HEK293T (cell line): ENCODE data around the gene ARHGAP26.

Experiments used
- BHLHE40 ChIP-seq: fragments of 450-650 bp; IDR thresholded peaks from 2 replicates; pipeline ENCODE4 v1.6.1; 2016; ENCODE audit warnings: mild to moderate bottlenecking, moderate library complexity, borderline replicate concordance
- CTBP1 ChIP-seq: fragments of 450-650 bp; IDR thresholded peaks from 2 replicates; pipeline ENCODE4 v1.6.1; 2016; ENCODE audit warnings: borderline replicate concordance
- ELF4 ChIP-seq: fragments of 450-650 bp; IDR thresholded peaks from 2 replicates; pipeline ENCODE4 v1.6.1; 2017; ENCODE audit warnings: antibody characterized with exemption
- FOXK2 ChIP-seq: fragments of 450-650 bp; IDR thresholded peaks from 2 replicates; pipeline ENCODE4 v1.6.1; 2016; ENCODE audit warnings: mild to moderate bottlenecking
- FOXM1 ChIP-seq: fragments of 450-650 bp; IDR thresholded peaks from 2 replicates; pipeline ENCODE4 v1.6.1; 2017; ENCODE audit warnings: mild to moderate bottlenecking, borderline replicate concordance
- HDGF ChIP-seq: fragments of 450-650 bp; IDR thresholded peaks from 2 replicates; pipeline ENCODE4 v1.6.1; 2017; ENCODE audit warnings: antibody characterized with exemption, borderline replicate concordance
- NFRKB ChIP-seq: fragments of 450-650 bp; IDR thresholded peaks from 2 replicates; pipeline ENCODE4 v1.6.1; 2016; ENCODE audit warnings: mild to moderate bottlenecking, moderate library complexity
- SP1 ChIP-seq: fragments of 450-650 bp; IDR thresholded peaks from 2 replicates; pipeline ENCODE4 v1.6.1; 2017
- SUZ12 ChIP-seq: fragments of 450-650 bp; IDR thresholded peaks from 2 replicates; pipeline ENCODE4 v1.6.1; 2016; ENCODE audit warnings: mild to moderate bottlenecking

GRCh38 chr5:142797420-142797819 is 27.2 kb downstream of the ARHGAP26 start:
- TF ChIP-seq HDGF = no peak
- TF ChIP-seq SUZ12 = no peak
- no peak for TF ChIP-seq SP1
- no peak for TF ChIP-seq FOXM1
- no peak for TF ChIP-seq BHLHE40
- TF ChIP-seq ELF4 = no peak
- TF ChIP-seq CTBP1 = no peak
- TF ChIP-seq NFRKB = no peak
- TF ChIP-seq FOXK2 = no peak
